ENCODE measurements around the gene MAST4. TPM values are rescaled to one million over a fixed set of nuclear protein-coding genes. Genes with fewer than 3 reads are reported as not detected.

MAST4 gene
- total and polyA plus RNA-seq, 2 donors (not counting 1 experiment from before 2014, with no cell fraction given): 2.5 to 57.1 TPM

- H3K4me3 Mint-ChIP-seq: no peak overlapping the region
- H3K9me3 Mint-ChIP-seq (ENCODE audit: insufficient read depth): no peaks in the 10 kb centered on the region
Measured at GRCh38 chr5:67045816-67046740, 449.9 kb downstream of the MAST4 start.

More at GRCh38 chr5:67045816-67046740, 449.9 kb downstream of the MAST4 start:
- H3K27me3 Mint-ChIP-seq: peaks cover 3% of the 10 kb centered on the region
- no peaks in the 10 kb centered on the region for H3K4me1 ChIP-seq (ENCODE audit: control insufficient read depth in 2 of 2, insufficient read depth in 2 of 2, low read length in 2 of 2)
- TF ChIP-seq CTCF (IDR thresholded peaks at IDR 0.05): no peak
- TF ChIP-seq EZH2 (IDR thresholded peaks at IDR 0.05; ENCODE audit: borderline replicate concordance, insufficient read depth, low read depth, low read length, poor library complexity, severe bottlenecking): no peak
- H3K9ac ChIP-seq (ENCODE audit: low read length): no peak overlapping the region
- no peaks in the 10 kb centered on the region for H3K27me3 ChIP-seq (replicated peaks in 1 of 4; ENCODE audit: control extremely low read depth in 1 of 4, control insufficient read depth in 3 of 4, insufficient read depth in 4 of 4, low read length in 3 of 4)
- no peaks in the 10 kb centered on the region for H3K36me3 ChIP-seq (replicated peaks in 1 of 2; ENCODE audit: control extremely low read depth in 1 of 2, control insufficient read depth in 1 of 2, extremely low read depth in 1 of 2, insufficient read depth in 2 of 2, low read length in 1 of 2)
- POLR2A ChIA-PET: no interaction called here
- peaks cover 9% of the 10 kb centered on the region for H3K4me1 Mint-ChIP-seq
- CTCF ChIA-PET: interaction anchor here (0.6 kb wide), 1 partner anchor 111 kb away, joined by 3 read pairs; no protein-coding TSS in a partner anchor
- no peaks in the 10 kb centered on the region for H4K20me1 ChIP-seq (ENCODE audit: control insufficient read depth, insufficient read depth, low read length, poor library complexity, severe bottlenecking)
- H3K9me3 ChIP-seq (ENCODE audit: control extremely low read depth in 1 of 3, control insufficient read depth in 2 of 3, insufficient read depth in 1 of 3, low read length in 2 of 3): no peaks in the 10 kb centered on the region
- DNase-seq: no peak
- no peak overlapping the region for H3K4me2 ChIP-seq (replicated peaks; ENCODE audit: low read depth, low read length, poor library complexity, severe bottlenecking)
- no peak overlapping the region for H3K4me3 ChIP-seq (ENCODE audit: control extremely low read depth in 1 of 5, extremely low read depth in 1 of 5, insufficient read depth in 1 of 5, low read depth in 2 of 5, low read length in 4 of 5)
- H3K27ac ChIP-seq (ENCODE audit: low read length in 2 of 2): no peak overlapping the region
- H2AFZ ChIP-seq (ENCODE audit: insufficient read depth, low read depth, low read length, poor library complexity, severe bottlenecking): no peak overlapping the region
- no CpG with 5 or more reads among the region's 6 CpGs for WGBS (ENCODE audit: insufficient coverage)
- H3K79me2 ChIP-seq (ENCODE audit: control insufficient read depth, insufficient read depth, low read length): no peaks in the 10 kb centered on the region
- intact Hi-C loops (cut with micrococcal nuclease): no loop called here
- no peak overlapping the region for H3K27ac Mint-ChIP-seq
- no peak for ATAC-seq (ENCODE audit: low read depth)

All from B cell (primary cell).